NB4 (cell line): ENCODE measurements around the gene ZNF200.
"Not testable (repeated sequence)": the region's sequence is repeated elsewhere in the genome, so short reads cannot be mapped to it uniquely, and the experiment has no call there.

Source experiments
- DNase-seq: peaks from one replicate; pipeline ENCODE4 v3.0.0; 2010; ENCODE audit warnings: low read depth
- H3K4me3 ChIP-seq: one replicate; pipeline ENCODE4 v1.5.1; 2011; ENCODE audit warnings: mild to moderate bottlenecking, low read depth, low read length, moderate library complexity
- MYC ChIP-seq: IDR thresholded peaks from 2 replicates; pipeline ENCODE4 v1.6.1; 2011; ENCODE audit warnings: low read depth, low read length
- POLR2A ChIP-seq: IDR thresholded peaks from 2 replicates; pipeline ENCODE4 v1.6.1; 2011; ENCODE audit warnings: mild to moderate bottlenecking; ENCODE audit not compliant: insufficient read length; ENCODE audit errors: extremely low read depth
- TF ChIP-seq, protein P1 (sequence below): IDR thresholded peaks from 2 replicates; pipeline ENCODE4 v1.6.1; 2011; ENCODE audit warnings: low read depth, low read length
- TF ChIP-seq, protein P2 (sequence below): IDR thresholded peaks from one replicate; pipeline ENCODE4 v1.5.1; 2012; ENCODE audit warnings: low read depth, low read length

The ZNF200 gene

DNA sequence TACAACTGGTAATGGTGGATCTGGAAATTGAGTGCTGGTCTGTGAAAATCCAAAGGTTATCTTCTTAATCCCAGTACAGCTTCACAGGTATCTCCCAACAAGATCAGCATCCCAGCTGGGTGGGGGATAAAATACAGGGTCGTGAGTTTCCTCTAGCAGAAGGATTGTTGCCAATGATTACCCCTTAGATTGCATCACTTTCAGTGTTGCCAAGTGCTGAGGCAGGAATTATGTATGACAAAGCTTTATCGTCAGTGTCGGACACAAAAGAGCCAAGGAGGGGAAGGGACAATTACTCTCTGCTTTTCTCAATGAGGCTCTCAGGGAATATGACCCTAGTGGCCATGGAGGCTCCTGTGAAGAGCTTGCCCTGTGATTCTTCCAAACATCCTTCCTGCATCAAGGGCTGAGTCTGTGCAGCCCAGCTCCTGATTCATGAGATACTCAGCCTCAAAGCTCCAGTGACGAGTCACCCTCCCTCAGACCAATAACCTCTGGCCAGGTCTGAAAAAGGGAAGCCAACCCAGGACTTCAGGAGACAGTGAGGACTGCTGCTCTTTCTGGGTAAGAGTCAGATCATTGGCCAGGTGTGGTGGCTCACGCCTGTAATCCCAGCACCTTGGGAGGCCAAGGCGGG lies 31.9 kb downstream of the ZNF200 start:
- no peak for DNase-seq
- TF ChIP-seq MYC (no peak), POLR2A (no peak)
- TF ChIP-seq, protein P1, sequence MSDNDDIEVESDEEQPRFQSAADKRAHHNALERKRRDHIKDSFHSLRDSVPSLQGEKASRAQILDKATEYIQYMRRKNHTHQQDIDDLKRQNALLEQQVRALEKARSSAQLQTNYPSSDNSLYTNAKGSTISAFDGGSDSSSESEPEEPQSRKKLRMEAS: no peak
- TF ChIP-seq, protein P2, sequence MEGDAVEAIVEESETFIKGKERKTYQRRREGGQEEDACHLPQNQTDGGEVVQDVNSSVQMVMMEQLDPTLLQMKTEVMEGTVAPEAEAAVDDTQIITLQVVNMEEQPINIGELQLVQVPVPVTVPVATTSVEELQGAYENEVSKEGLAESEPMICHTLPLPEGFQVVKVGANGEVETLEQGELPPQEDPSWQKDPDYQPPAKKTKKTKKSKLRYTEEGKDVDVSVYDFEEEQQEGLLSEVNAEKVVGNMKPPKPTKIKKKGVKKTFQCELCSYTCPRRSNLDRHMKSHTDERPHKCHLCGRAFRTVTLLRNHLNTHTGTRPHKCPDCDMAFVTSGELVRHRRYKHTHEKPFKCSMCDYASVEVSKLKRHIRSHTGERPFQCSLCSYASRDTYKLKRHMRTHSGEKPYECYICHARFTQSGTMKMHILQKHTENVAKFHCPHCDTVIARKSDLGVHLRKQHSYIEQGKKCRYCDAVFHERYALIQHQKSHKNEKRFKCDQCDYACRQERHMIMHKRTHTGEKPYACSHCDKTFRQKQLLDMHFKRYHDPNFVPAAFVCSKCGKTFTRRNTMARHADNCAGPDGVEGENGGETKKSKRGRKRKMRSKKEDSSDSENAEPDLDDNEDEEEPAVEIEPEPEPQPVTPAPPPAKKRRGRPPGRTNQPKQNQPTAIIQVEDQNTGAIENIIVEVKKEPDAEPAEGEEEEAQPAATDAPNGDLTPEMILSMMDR: no peak
- no peak overlapping the region for H3K4me3 ChIP-seq

DNA sequence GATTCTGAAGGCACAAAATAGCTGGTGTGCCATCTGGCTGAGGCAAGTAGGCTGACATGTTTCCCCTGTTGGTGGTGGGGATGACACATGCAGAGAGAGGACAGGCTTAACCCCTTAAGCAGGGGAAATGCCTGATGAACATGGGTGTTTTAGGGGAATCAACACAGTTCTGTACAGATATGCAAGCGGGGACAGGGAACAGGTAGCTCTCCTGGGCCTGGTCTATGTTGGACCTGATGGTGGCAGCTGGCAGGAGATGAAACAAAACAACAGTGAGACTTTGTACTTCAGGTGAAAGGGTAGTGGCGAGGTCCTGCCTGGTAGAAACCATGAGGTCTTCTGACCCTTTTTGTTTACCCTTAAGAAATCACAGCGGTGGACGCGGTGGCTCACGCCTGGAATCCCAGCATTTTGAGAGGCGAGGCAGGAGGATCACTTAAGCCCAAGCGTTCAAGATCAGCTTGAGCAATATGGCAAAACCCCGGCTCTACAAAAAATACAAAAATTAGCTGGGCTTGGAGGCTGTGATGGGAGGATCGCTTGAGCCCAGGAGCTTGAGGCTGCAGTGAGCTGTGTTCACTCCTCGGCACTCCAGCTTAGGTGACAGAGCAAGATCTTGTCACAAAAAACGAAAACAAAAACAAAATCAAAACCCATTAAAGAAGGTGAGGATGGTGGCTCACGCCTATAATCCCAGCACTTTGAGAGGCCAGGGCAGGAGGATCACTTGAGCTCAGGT lies 36.5 kb downstream of the ZNF200 start:
- DNase-seq: no peak
- TF ChIP-seq, protein P2: no peak
- TF ChIP-seq POLR2A: no peak
- TF ChIP-seq, protein P1: no peak
- no peak for TF ChIP-seq MYC
- H3K4me3 ChIP-seq: no peak overlapping the region

DNA sequence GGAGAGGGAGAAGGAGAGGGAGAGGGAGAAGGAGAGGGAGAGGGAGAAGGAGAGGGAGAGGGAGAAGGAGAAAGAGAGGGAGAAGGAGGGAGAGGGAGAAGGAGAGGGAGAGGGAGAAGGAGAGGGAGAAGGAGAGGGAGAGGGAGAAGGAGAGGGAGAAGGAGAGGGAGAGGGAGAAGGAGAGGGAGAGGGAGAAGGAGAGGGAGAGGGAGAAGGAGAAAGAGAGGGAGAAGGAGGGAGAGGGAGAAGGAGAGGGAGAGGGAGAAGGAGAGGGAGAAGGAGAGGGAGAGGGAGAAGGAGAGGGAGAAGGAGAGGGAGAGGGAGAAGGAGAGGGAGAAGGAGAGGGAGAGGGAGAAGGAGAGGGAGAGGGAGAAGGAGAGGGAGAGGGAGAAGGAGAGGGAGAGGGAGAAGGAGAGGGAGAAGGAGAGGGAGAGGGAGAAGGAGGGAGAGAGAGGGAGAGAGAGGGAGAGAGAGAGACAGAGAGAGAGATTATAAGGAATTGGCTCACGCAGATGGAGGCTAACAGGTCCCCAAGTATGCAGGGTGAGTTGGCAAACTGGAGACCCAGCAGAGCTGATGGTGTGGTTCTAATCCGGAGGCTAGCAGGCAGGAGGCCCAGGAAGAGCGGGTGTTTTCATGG lies 37.1 kb downstream of the ZNF200 start:
- DNase-seq, H3K4me3 ChIP-seq: not testable (repeated sequence)

DNA sequence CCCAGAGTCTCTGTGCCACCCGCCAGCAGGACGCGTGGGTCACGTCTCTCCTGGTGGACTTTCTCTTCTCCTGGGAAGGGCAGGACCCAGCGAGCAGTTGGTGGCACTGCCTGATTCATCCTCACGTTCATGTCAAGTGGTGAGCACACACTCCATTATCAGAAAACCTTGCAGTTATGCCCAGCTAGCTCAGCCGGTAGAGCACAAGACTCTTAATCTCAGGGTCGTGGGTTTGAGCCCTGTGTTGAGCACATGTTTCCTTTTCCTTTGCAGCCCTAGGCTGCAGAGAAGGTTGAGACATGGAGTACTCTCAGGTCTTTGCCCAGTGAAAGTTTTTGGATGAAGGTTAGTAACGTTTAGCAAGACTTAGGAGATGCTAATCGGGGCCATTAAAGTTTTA lies 39.0 kb downstream of the ZNF200 start:
- TF ChIP-seq, protein P1: no peak
- TF ChIP-seq POLR2A (no peak), MYC (no peak)
- TF ChIP-seq, protein P2: no peak
- DNase-seq: no peak

DNA sequence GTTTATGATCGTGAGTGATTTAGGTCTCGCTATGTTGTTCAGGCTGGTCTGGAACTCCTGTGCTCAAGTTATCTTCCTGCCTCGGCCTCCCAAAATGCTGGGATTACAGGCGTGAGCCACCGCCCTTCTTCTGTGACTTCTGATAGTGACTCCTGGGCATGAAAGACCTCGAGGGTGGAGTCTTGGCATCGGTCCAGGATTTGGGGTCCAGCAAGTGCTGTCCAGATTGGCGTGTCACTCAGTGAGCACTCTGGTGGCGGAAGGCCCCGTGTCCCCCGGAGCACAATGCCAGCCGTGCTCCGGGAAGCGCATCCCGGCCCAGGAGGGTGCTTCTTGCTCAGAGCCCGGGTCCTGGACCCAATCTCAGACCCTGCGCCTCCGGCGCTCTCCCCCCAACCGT lies 40.2 kb downstream of the ZNF200 start:
- H3K4me3 ChIP-seq: no peak overlapping the region
- TF ChIP-seq, protein P2: no peak
- TF ChIP-seq, protein P1: no peak
- TF ChIP-seq POLR2A (no peak), MYC (no peak)
- no peak for DNase-seq

More for the DNA sequence above, 39.0 kb downstream of the ZNF200 start:
- H3K4me3 ChIP-seq: no peak overlapping the region
